Measurements from ENCODE around the gene BPNT1.
"Not testable (repeated sequence)": the region's sequence is repeated elsewhere in the genome, so short reads cannot be mapped to it uniquely, and the experiment has no call there.

The BPNT1 gene, protein sequence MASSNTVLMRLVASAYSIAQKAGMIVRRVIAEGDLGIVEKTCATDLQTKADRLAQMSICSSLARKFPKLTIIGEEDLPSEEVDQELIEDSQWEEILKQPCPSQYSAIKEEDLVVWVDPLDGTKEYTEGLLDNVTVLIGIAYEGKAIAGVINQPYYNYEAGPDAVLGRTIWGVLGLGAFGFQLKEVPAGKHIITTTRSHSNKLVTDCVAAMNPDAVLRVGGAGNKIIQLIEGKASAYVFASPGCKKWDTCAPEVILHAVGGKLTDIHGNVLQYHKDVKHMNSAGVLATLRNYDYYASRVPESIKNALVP

DNA sequence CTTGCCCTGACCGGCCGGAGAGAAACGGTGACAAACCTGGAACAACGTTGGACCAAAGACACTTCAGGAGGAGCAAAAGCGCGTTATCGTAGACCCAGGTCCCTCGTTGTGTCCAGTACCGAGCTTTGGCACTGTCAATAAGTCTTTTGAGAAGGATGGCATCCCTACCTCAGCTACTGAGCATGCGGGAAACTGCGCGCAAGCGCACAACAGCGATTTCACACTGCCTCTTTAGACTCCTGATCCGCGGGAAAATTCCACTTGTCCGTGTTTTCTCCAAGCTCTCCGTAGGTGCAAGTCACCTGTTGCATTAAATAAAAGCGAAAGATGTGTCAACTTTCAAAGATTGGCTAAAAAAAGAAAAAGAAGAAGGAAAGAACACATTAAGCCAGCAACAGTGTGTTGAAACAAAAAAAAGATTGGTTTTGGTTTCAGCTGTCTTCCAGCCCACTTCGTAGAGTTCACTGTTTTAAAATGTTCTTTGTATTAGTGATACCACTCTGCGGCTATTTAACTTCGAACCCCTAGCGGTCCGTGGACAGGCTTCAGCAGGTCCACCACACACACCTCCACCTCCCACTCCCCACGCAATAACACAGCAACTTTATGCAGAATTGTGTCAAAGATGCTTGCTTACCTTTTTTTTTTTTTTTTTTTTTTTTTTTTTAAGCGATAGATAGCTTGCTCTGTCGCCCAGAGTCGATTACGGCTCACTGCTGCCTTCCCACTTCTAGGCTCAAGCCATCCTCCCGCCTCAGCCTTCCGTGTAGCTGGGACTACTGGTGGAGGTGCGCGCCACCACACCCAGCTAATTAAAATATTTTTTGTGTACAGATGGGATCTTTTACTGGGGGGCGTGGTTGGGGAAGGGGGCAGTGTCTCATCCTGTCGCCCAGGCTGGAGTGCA lies at the start of gene BPNT1:
Gene BPNT1 (minus strand): TSS at position 139 of the 907 bp plus-strand sequence. CDS start 9,942 bp downstream, outside the sequence.
- peak; percentile 82 to 84 for DNase-seq

DNA sequence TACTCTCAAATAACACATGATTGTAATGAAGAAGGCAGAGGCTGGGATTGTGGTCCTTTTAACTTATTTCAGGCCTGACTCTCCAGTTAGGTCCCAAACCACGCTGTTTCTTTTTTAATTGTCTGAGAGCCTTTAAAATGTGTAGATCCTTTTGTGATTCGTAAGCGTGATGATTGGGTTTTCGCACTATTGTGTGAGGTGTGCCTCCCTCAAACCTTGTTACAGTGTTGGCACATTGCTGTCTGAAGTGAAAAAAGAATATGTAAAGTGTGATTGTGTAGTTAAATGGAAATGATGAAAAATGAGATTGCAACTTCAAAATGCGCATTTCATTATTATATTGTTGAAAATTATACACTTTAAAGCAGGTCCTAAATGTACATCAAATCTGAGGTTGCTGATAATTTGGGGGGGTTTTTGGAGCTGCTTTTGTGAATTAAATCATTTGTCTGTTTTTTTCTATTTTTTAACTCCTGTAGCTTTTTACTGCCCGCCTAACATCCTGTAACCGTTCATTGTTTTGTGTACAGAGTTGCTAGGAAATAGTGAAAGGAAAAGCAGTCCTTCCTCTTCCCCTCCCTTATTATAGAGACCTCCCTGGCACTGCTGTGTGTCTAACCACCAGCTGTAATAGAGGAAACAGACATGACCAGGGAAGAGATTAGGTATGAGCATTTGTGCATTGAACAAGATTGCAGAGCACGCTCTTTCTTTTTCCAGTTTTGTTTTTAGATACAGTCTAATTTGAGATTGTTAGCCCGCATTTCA lies 47.6 kb upstream of the BPNT1 start:
- DNase-seq, result no peak

DNA sequence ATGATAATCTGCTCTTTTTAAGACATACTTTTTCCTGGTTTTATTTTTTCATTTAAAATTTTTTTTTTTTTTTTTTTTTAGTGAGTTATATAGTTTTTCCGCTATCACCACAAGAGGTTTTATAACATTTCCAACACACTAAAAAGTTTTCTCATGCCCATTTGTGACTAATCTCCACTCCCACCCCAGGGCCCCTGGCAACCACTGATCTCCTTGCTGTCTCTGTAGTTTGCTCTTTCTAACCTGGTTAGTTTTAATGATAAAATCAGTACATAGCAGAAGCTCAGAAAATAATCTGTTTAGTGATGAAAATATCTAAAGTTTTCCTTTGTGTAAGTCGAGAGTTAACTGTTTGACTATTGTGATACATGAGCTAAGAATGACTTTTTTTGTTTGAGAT lies 46.2 kb upstream of the BPNT1 start:
- DNase-seq, result no peak

DNA sequence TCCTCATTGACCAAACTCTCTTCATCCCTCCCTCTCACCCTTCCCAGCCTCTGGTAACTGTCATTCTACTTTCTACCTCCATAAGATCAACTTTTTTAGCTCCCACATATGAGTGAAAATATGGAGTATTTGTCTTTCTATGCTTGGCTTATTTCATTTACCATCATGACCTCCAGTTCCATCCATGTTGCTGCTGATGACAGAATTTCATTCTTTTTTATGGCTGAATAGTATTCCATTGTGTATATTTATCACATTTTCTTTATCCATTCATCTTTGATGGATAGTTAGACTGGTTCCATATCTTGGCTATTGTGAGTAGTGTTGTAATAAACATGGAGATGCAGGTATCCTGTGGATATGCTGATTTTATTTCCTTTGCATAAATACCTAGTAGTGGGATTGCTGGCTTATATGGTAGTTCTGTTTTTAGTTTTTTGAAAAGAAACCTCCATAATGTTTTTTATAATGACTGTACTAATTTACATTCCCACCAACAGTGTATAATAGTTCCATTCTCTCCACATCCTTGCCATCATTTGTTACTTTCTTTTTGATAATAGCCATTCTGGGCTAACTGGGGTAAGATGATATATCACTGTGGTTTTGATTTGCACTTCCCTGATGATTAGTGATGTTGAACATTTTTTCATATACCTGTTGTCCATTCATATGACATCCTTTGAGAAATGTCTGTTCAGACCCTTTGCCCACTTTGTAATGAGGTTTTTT lies 40.1 kb upstream of the BPNT1 start:
- DNase-seq, result no peak

DNA sequence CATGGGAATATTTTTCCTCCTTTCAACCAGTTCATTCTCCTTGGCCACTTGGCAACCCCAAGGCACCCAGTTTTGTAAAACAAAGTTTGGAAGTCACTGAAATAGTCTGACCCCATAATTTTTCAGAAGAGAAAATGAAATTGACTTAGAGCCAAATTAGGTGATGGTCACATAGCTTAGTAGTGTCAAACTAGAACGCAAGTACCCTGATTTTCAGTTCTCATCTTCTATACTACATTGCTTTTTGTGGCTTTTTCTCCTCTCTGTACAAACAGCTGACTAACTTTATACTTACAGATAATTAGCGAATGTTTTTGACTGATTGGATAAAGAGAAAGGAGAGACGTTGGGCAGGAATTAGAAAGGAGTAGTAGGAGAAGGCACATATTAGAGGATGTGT lies 37.5 kb upstream of the BPNT1 start:
- no peak for DNase-seq

DNA sequence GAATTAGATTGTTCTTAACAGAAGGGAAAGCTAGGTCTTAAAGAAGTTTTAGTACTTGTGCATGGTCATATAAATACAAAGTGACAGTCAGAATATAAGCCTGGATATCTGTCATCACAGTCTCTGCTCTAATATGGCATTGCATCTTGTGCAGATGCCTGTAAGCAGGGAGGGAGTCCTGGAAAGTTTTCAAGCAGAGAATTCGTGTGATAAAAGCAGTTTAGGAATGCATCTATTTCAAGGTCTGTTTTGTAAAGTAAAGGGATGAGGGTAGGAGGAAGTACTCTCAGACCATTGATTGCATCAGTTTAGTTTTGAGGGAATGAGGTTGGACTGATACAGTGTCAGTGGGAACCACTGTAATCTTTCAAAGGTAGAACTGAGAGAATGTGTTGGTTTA lies 35.0 kb upstream of the BPNT1 start:
- DNase-seq, result no peak

DNA sequence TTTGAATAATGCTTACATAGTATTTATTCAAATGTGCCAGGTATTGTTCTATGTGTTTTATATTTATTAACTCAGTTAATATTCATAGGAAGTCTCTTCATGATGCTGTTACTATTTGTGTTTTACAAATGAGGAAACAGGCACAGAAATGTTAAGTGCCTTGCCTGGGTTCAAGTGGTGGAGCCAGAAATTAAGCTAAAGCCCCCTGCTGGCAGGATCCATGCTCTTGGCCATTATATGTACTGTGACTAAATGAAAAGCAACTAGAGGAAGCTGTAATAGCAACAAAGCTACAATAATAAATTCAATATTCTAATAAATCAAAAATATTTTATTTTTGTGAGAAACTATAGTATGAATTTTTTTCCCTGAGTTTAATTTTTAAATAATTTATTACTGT lies 34.3 kb upstream of the BPNT1 start:
- DNase-seq, result no peak

DNA sequence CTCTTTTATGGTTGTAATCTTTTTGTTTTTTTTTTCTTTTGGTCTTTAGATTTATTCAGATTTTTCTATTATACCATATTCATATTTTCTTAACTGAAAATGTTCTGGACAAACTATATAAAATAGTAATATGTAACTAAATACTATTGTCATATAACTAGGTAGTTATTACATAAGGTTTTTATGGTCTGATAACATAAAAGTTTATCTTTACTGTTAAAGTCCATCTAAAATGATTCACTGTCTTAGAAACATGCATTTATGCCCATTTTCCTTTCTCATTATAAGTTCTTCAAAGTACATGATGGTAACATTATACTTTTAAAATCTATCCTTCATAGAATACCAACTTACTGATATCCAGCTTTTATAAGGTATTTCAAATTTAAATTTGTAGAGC lies 33.5 kb upstream of the BPNT1 start:
- no peak for DNase-seq

DNA sequence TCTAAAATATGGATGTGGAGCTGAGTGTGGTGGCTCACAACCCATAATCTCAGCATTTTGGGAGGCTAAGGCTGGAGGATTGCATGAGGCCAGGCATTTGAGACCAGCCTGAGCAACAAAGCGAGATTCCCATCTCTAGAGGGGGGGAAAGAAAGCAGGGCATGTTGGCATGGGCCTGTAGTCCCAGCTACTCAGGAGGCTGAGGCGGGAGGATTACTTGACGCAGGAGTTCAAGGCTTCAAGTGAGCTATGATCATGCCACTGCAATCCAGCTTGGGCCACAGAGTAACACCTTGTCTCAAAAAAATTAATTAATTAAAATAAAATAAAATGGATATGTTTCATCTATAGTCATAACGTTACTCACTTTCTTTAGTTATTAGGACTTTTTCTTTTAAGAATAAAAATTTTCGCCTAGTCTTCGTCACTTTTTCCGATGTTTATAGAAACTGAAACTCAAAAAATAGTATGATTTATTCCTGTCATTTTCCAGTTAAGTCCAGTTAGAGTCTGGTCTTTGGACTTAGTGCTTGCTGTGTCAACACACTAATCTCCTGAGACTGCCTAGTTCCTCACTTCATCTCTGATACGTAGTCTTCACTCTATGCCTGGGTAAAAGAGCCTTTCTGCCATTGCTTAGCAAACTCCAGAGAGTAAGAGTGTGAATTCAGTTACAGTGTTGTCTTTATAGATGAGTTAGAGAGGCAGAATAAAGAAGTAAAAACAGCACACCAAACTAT lies 32.4 kb upstream of the BPNT1 start:
- no peak for DNase-seq

DNA sequence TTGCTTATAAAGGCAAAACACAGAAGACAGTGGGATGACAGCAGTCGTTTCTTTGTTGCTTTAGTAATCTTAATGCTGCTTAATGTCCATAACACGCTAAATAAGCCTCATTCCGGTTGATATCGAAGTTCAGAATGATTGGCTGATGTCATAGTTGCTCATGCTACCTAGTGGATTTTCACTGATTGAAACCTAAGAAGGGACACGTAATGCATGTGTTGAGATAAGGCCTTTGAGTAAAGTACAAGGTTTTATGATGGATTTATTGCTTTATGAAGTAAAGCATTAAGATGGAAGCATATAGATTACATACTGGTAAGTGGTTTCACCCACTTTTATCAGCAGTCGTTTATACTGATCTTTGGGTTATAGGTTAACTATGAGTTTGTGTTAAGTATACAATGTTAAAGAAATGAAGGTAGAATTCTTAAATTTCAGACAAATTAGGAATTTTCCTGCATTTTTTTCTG lies 29.5 kb upstream of the BPNT1 start:
- DNase-seq, result no peak

DNA sequence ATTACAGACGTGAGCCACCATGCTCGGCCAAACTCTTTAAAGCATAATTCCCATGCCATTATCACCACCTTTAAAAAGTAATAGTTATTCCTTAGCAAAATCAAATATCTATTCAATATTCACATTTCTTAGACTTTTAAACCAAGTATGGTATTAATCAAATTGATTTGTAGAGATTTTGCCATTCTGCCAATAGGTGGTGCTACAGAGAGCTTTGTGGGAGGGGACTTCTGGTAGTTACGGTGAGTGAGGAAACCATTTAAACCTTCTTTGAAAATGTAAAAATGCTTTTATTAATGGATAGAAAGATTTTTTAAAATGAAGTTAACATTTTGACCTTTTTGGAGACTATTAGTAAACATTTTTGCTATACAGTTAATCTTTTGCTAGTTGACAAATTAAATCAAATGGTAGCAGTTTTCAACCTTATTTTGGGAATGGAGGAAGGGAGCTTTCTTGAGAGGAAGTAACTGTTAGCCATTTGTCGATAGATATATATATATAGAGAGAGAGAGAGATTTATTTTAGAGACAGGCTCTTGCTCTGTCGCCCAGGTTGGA lies 23.6 kb upstream of the BPNT1 start:
- no peak for DNase-seq

DNA sequence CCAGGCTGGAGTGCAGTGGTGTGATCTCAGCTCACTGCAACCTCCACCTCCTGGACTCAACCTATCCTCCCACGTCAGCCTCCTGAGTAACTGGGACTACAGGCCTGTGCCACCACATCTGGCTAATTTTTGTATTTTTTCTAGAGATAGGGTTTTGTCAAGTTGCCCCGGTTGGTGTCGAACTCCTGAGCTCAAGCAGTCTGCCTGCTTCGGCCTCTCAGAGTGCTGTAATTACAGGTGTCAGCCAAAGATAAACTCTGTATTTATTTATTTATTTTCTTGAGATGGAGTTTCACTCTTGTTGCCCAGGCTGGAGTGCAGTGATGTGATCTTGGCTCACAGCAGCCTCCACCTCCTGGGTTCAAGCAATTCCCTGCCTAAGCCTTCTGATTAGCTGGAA lies 23.0 kb upstream of the BPNT1 start:
- not testable (repeated sequence) for DNase-seq

DNA sequence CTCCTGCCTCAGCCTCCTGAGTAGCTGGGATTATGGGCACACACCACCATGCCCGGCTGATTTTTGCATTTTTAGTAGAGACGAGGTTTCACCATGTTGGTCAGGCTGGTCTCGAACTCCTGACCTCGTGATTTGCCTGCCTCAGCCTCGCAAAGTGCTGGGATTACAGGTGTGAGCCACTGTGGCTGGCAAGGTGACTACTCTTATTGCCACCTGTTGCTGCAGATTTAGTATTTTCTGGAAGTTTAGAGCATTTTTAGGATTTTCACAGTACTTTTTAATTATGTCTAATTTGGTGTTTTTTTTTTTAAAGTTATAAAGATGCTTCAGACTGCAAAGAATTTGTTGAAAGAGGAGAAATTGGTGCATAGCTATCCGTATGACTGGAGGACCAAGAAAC lies 20.9 kb upstream of the BPNT1 start:
- DNase-seq, result not testable (repeated sequence)

DNA sequence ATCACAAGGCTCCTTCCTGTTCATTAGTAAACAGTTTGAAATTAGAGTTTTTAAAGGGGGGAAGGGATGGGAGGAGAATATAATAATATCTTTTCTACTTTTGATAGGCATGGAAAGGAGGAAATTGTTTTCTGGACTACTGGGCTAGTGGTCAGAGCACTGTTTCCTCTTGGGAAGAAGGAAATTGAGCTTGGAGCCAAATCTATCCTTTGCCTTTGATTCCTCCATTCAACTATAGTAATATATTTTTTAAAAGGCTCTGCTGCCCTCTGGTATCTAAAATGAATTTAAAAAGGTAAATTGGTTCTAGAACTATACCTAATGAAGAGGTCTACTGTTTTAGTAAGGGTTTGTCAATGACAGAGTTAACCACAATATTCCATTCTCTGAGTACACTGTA lies 10.2 kb upstream of the BPNT1 start:
- DNase-seq, result no peak

DNA sequence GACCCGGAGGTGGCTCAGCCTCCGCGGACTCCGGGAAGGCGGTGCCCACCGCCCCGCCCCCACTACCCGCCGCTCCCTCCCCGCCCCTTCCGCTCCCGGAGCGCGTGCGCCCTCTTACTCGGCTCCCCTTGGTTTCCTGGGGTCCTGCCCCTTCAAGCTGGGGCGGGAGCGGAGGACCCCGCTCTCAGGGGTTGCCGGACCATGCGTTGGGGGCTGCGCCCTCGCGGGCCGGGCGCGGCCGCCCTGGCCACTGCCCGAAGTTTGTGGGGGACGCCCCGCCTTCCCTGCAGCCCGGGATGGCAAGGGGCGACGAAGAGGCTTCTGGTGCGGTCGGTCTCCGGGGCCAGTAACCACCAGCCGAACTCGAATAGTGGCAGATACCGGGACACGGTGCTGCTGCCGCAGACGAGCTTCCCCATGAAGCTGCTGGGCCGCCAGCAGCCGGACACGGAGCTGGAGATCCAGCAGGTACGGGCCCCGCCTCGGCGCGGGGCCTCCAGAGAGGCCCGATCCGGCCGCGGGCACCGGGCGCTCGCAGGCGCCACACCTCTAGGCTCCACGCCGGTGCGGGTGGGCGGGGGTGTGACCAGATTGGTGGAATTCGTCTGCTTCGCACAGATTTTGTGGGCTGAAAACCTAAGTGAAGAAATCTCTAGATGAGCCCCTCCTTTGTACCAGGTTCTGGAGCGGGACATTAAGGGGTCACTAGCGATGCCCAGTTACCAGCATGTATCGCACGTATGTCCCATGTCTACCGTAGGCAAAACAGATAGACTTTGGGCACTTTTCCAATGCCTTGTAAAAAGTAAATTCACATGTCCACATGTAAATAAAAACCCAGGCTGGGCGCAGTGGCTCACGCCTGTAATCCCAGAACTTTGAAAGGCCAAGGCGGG lies 4.7 kb upstream of the BPNT1 start, which contains the start of gene IARS2:
Gene IARS2 (plus strand): TSS at position 117 of the 896 bp plus-strand sequence. CDS start 85 bp downstream, at position 202.
- DNase-seq, result peak; percentile 42 to 59

DNA sequence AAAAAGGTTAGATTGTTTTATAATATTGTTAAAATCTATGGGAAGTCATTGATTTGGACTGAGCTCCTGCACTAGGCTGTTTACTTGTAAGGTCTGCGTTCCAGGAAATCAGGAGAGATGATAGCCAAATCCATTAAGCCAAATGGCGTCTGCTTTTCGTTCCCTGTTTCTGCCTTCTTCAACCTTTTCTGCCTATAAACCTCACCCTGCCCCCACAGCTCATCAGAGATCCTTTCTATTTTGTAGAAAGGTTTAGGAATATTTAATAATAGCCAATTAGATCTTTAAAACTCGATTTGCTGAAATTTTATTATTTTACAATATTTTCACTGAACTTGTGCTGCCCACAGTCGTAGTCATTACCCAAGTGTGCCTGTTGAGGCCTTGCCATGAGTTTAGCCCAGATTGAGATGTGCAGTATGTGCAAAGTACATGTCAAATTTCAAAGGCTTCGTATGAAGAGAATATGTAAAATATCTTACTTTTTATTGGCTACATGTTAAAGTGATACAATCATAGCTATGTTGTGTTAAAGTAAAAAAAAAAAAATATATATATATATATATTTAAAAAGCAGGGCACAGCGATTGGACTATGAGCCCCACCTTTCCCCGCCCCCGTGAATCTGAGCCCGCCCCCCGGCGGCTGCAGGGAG lies 3.9 kb upstream of the BPNT1 start:
- DNase-seq, result no peak

DNA sequence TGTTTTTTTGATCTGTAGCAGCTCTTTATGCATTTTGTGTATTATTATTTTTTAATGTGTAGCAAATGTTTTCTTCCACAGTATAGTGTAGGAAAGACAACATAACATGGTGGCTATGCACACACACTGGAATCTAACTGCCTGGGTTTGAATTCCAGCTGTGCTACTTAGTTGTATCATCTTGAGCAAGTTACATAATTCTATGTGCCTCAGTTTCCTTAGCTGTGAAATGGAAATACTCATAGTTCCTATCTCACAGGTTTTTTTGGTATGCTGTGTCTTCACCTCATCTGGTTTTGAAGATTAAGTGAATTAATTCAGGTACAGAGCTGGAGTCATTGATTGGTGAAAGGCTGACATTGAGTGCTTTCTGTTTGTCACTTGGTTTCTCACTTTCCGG lies 3.1 kb upstream of the BPNT1 start:
- no peak for DNase-seq

DNA sequence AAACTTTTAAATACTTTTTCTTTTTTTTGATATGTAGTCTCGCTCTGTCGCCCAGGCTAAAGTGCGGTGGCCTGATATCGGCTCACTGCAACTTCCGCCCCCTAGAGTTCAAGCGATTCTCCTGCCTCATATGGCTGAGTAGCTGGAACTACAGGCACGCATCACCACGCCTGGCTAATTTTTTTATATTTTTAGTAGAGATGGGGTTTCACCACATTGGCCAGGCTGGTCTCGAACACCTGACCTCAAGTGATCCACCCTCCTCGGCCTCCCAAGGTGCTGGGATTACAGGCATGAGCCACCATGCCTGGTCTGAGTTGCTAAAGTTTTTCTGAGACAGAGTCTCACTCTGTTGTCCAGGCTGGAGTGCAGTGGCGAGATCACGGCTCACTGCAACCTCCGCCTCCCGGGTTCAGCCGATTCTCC lies 3.3 kb downstream of the BPNT1 start:
- not testable (repeated sequence) for DNase-seq

DNA sequence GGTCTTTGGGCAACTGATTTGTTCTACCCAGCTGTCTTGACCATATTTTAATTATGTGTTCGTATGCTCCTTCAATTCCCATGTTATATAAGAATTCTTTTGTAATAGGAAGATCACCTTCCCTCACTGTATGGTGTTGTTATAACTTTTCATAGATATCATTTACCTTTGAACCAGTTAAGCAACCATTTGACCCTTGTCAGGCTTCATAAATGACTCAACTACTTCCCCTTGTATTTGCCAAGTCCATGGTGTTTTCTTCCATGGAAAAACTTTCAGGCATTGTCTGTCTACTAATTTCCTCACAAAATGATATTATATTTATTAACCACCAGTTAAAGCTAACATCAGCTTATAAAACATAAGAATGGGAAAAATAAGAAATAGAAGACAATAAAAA lies 5.1 kb downstream of the BPNT1 start:
- no peak for DNase-seq

DNA sequence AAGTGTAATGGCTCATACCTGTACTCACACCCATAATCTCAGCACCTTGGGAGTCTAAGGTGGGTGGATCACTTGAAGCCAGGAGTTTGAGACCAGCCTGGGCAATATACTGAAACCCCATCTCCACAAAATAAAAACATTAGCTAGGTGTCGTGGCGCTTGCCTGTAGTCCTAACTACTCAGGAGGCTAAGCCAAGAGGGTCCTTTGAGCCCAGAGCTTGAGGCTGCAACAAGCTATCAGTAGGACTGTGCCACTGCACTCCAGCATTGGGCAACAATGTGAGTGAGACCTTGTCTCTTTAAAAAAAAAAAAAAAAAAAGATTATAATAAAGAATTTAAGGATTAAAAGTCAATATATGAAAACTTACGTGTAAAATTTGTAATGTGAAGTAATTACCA lies 11.7 kb downstream of the BPNT1 start:
- DNase-seq, result no peak

All from NCI-H187 (cell line).